C4-2B (cell line): ENCODE data around the gene GP5.

Experiments
- ZFX ChIP-seq: fragments of 450-650 bp; IDR thresholded peaks from 2 replicates; pipeline ENCODE4 v1.6.1; 2017
- TF ChIP-seq, protein P1 (sequence below): fragments of 450-650 bp; conservative IDR thresholded peaks from 2 replicates; pipeline ENCODE4 v1.5.1; 2017; ENCODE audit warnings: mild to moderate bottlenecking

GRCh38 chr3:194434503-194434902 lies 35.4 kb upstream of the GP5 start:
- TF ChIP-seq, protein P1, sequence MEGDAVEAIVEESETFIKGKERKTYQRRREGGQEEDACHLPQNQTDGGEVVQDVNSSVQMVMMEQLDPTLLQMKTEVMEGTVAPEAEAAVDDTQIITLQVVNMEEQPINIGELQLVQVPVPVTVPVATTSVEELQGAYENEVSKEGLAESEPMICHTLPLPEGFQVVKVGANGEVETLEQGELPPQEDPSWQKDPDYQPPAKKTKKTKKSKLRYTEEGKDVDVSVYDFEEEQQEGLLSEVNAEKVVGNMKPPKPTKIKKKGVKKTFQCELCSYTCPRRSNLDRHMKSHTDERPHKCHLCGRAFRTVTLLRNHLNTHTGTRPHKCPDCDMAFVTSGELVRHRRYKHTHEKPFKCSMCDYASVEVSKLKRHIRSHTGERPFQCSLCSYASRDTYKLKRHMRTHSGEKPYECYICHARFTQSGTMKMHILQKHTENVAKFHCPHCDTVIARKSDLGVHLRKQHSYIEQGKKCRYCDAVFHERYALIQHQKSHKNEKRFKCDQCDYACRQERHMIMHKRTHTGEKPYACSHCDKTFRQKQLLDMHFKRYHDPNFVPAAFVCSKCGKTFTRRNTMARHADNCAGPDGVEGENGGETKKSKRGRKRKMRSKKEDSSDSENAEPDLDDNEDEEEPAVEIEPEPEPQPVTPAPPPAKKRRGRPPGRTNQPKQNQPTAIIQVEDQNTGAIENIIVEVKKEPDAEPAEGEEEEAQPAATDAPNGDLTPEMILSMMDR = no peak
- no peak for TF ChIP-seq ZFX
